NT2/D1 (cell line): ENCODE results near the gene SCN1B.
"Not testable (repeated sequence)": the region's sequence is repeated elsewhere in the genome, so short reads cannot be mapped to it uniquely, and the experiment has no call there.

Experiments used
- DNase-seq: peaks from one replicate; pipeline ENCODE4 v3.0.0-alpha.2; 2011; ENCODE audit warnings: low read depth, low spot score
- H3K27me3 ChIP-seq: 2 replicates; pipeline ENCODE4 v1.6.0; 2011; ENCODE audit warnings: mild to moderate bottlenecking; ENCODE audit not compliant: insufficient read length, insufficient read depth
- H3K36me3 ChIP-seq: 2 replicates; pipeline ENCODE4 v1.6.1; 2011; ENCODE audit warnings: mild to moderate bottlenecking, low read length, mixed read lengths; ENCODE audit not compliant: insufficient read depth, insufficient read length
- H3K4me1 ChIP-seq: 2 replicates; pipeline ENCODE4 v1.5.1; 2011; ENCODE audit not compliant: insufficient read depth, insufficient read length
- H3K4me3 ChIP-seq: 2 replicates; pipeline ENCODE4 v1.5.1; 2011; ENCODE audit warnings: low read depth; ENCODE audit not compliant: insufficient read length
- H3K9ac ChIP-seq: 2 replicates; pipeline ENCODE4 v1.6.0; 2011; ENCODE audit warnings: low read depth; ENCODE audit not compliant: insufficient read length
- H3K9me3 ChIP-seq: 2 replicates; pipeline ENCODE4 v1.5.1; 2011; ENCODE audit warnings: mild to moderate bottlenecking, low read length; ENCODE audit not compliant: insufficient read depth
- SUZ12 ChIP-seq: IDR thresholded peaks from 2 replicates; pipeline ENCODE4 v1.6.1; 2011; ENCODE audit not compliant: insufficient read length, insufficient read depth; ENCODE audit errors: extremely low read depth
- YY1 ChIP-seq: IDR thresholded peaks from 2 replicates; pipeline ENCODE4 v1.6.1; 2011; ENCODE audit not compliant: insufficient read length, insufficient read depth
- ZNF274 ChIP-seq: IDR thresholded peaks from 2 replicates; pipeline ENCODE4 v1.6.1; 2011; ENCODE audit warnings: mild to moderate bottlenecking, low read depth, low read length

The SCN1B gene

GRCh38 chr19:35005256-35005977 lies 24.9 kb upstream of the SCN1B start:
- Histone ChIP-seq H3K27me3 (no peaks in the 10 kb centered on the region), H3K4me3 (no peak overlapping the region), H3K4me1 (peaks cover 2% of the 10 kb centered on the region), H3K9ac (no peak overlapping the region), H3K36me3 (peaks cover 61% of the 10 kb centered on the region), H3K9me3 (no peaks in the 10 kb centered on the region)
- TF ChIP-seq SUZ12 = no peak
- TF ChIP-seq ZNF274 = no peak
- TF ChIP-seq YY1 = no peak
- no peak for DNase-seq

DNA sequence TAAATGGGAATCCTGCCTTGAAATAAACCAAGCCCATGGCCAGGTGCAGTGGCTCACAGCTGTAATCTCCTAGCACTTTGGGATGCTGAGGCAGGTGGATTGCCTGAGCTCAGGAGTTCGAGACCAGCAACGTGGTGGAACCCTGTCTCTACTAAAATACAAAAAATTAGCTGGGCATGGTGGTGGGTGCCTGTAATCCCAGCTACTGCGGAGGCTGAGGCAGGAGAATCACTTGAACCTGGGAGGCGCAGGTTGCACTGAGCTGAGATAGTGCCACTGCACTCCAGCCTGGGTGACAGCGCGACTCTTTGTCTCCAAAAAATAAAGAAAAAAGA lies 24.3 kb upstream of the SCN1B start:
- not testable (repeated sequence) for H3K9me3 ChIP-seq, H3K4me1 ChIP-seq, H3K9ac ChIP-seq, H3K4me3 ChIP-seq, H3K27me3 ChIP-seq, DNase-seq
- H3K36me3 ChIP-seq = peaks cover 65% of the 10 kb centered on the region

DNA sequence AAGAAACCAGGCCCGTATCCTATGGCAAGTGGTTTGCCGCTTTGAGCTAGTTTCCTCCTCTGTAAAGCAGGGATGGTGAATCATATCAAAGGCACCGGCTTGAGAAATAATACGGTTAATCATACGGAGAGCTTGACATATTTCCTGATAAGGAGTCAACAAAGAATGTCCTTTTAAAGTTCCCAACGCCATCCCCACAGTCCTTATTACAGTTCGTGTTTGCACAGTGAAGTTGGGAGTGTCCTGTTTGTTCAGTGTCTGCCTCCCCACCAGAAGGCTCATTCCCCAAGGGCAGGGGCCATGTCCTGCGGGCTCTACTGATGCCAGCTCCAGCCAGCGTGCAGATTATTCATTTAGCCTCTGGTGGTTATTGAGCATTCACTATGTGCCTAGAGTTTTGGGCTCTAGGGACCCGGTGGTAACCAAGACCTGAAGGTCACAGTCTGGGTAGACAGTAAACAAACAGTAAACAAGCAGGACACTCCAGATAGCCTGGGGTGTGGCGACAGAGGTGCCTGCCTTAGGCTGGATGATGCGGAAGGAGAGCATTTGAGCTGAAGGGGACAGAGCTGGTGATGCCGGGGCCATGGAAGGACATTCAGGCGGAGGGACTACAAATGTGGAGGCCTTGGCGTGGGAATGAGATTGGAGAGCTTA lies 23.8 kb upstream of the SCN1B start:
- no peak overlapping the region for H3K4me3 ChIP-seq
- no peaks in the 10 kb centered on the region for H3K9me3 ChIP-seq
- no peak for DNase-seq

GRCh38 chr19:35006999-35007365 lies 23.3 kb upstream of the SCN1B start:
- Histone ChIP-seq H3K27me3 (no peaks in the 10 kb centered on the region), H3K4me1 (peaks cover 2% of the 10 kb centered on the region), H3K4me3 (no peak overlapping the region), H3K9me3 (no peaks in the 10 kb centered on the region), H3K36me3 (peaks cover 69% of the 10 kb centered on the region), H3K9ac (no peak overlapping the region)
- TF ChIP-seq SUZ12 (no peak), YY1 (no peak), ZNF274 (no peak)
- no peak for DNase-seq

More for the DNA sequence above, 23.8 kb upstream of the SCN1B start:
- Histone ChIP-seq H3K4me1 (peaks cover 2% of the 10 kb centered on the region), H3K9ac (no peak overlapping the region), H3K27me3 (no peaks in the 10 kb centered on the region), H3K36me3 (peaks cover 67% of the 10 kb centered on the region)
- TF ChIP-seq SUZ12 (no peak), ZNF274 (no peak), YY1 (no peak)

- H3K4me3 ChIP-seq, H3K27me3 ChIP-seq, H3K9ac ChIP-seq, H3K4me1 ChIP-seq, H3K9me3 ChIP-seq, DNase-seq: not testable (repeated sequence)
- peaks cover 70% of the 10 kb centered on the region for H3K36me3 ChIP-seq
Observed at GRCh38 chr19:35007427-35007826, 22.8 kb upstream of the SCN1B start.

DNA sequence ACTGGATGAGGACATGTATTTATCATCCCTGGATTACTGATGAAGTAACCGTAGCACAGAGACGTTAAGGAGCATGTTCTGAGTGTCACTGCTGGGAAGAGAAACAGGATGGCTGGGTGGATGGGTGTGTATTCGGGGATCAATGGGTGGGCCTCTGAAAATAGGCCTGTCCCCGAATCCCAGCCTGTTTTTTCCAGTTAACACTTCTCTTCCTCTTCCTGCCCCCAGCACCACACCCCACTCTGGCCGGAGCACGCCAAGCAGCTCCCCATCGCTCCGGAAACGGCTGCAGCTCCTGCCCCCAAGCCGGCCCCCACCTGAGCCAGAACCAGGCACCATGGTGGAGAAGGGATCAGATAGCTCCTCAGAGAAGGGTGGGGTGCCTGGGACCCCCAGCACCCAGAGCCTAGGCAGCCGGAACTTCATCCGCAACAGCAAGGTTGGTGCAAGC lies 21.4 kb upstream of the SCN1B start:
- TF ChIP-seq YY1 (no peak), SUZ12 (no peak), ZNF274 (no peak)
- peaks cover 2% of the 10 kb centered on the region for H3K4me1 ChIP-seq

DNA sequence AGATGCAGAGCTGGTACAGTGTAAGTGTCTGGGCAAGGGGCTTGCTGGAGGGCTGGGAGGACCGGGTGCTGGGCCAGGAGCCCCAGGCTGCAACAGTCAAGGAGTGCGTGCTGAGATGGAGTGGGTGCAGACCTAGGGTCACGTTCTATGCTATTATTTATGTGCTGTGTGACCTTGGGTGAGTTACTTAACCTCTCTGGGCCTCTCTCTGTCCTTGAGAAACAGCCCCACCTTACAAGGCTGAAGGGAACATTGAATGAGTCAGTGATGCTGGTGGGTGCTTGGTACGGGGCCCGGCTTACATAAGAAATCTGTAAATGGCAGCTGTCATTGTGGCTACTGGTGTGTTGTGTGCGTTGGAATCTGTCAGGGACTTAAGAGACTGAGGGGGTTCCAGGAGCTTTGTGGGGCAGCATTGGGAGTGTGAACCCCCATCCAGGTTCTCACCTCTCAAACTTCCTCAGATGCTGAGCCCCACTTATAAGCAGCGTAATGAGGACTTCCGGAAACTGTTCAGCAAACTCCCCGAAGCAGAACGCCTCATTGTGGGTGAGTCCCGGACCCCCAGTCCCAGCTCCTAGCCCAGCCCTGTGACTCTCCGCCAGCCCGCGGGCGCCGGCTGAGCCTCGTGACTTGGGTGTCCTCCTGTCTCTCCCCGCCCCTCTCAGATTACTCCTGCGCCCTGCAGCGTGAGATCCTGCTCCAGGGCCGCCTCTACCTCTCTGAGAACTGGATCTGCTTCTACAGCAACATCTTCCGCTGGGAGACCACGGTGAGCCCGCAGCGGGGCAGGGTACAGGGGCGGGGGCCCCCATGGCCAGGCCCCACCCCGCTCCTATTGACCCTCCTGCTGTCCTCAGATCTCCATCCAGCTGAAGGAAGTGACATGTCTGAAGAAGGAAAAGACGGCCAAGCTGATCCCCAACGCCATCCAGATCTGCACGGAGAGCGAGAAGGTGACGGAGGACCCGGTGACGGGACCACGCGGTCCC lies 20.6 kb upstream of the SCN1B start:
- Histone ChIP-seq H3K4me1 (peaks cover 2% of the 10 kb centered on the region), H3K36me3 (peaks cover 79% of the 10 kb centered on the region), H3K4me3 (no peak overlapping the region), H3K9ac (no peak overlapping the region), H3K9me3 (no peaks in the 10 kb centered on the region), H3K27me3 (no peaks in the 10 kb centered on the region)
- no peak for TF ChIP-seq YY1
- TF ChIP-seq ZNF274 = no peak
- TF ChIP-seq SUZ12 = no peak
- DNase-seq = no peak

More for the DNA sequence above, 21.4 kb upstream of the SCN1B start:
- no peak for DNase-seq
- Histone ChIP-seq H3K36me3 (peaks cover 76% of the 10 kb centered on the region), H3K4me3 (no peak overlapping the region), H3K27me3 (no peaks in the 10 kb centered on the region), H3K9ac (no peak overlapping the region), H3K9me3 (no peaks in the 10 kb centered on the region)
